GM10248 (cell line): ENCODE measurements around the gene CDKL5.

Experiments
- CTCF ChIA-PET: fragments of 300-600 bp; sonication (Branson Sonifier 250); formaldehyde crosslinking; extraction: SDS; loops from one replicate; lab custom pipeline; 2021; ENCODE audit warnings: antibody characterized with exemption; lab: Yijun Ruan, JAX
- POLR2A ChIA-PET: fragments of 350-650 bp; sonication (Branson Sonifier 250); formaldehyde crosslinking; extraction: SDS; loops from one replicate; lab custom pipeline; 2020; ENCODE audit warnings: antibody characterized with exemption; lab: Yijun Ruan, JAX
- DNase-seq: peaks from one replicate; pipeline ENCODE4 v3.0.0; 2012; ENCODE audit errors: extremely low spot score
- CTCF ChIP-seq: IDR thresholded peaks from 2 replicates; pipeline ENCODE4 v1.5.1; 2012; ENCODE audit warnings: mild to moderate bottlenecking, low read depth; ENCODE audit errors: extremely low read depth, missing control alignments, control extremely low read depth

Gene CDKL5

GRCh38 chrX:18668071-18668835 lies 242.8 kb downstream of the CDKL5 start:
- ChIA-PET POLR2A (no interaction called here), CTCF (no interaction called here)
- peak; percentile 22 for DNase-seq
- TF ChIP-seq CTCF: no peak

GRCh38 chrX:18672008-18672407 lies 246.6 kb downstream of the CDKL5 start, which contains the start of gene RS1:
TSS of gene RS1 (minus strand) at chrX:18672108. CDS start at chrX:18672068, 40 bp downstream.
- DNase-seq: no peak
- POLR2A ChIA-PET: no interaction called here
- CTCF ChIA-PET: no interaction called here
- no peak for TF ChIP-seq CTCF

GRCh38 chrX:18674417-18674787 lies 249.0 kb downstream of the CDKL5 start:
- DNase-seq: peak; percentile 22
- CTCF ChIA-PET: no interaction called here
- TF ChIP-seq CTCF: no peak

GRCh38 chrX:18674788-18675735 lies 249.7 kb downstream of the CDKL5 start:
- ChIA-PET POLR2A (no interaction called here), CTCF (no interaction called here)
- peak; percentile 84 for DNase-seq
- no peak for TF ChIP-seq CTCF

More at GRCh38 chrX:18674417-18674787, 249.0 kb downstream of the CDKL5 start:
- POLR2A ChIA-PET: no interaction called here

- no peak for DNase-seq
- TF ChIP-seq CTCF: no peak
- ChIA-PET POLR2A (no interaction called here), CTCF (no interaction called here)
These were observed 250.6 kb downstream of the CDKL5 start for GRCh38 chrX:18676050-18676449.

- ChIA-PET POLR2A (no interaction called here), CTCF (no interaction called here)
- TF ChIP-seq CTCF: no peak
- DNase-seq: no peak
These were observed 251.1 kb downstream of the CDKL5 start for GRCh38 chrX:18676470-18676869.
